ENCODE data around the gene FGD2.
"Not testable (repeated sequence)": the region's sequence is repeated elsewhere in the genome, so short reads cannot be mapped to it uniquely, and the experiment has no call there.

FGD2 gene

GRCh38 chr6:37054580-37054979 lies 49.1 kb downstream of the FGD2 start:
- no peak overlapping the region for H3K4me3 ChIP-seq (ENCODE audit: control insufficient read depth, low read depth, low read length)
- DNase-seq (ENCODE audit: low read depth): no peak
- no peak for TF ChIP-seq CTCF (IDR thresholded peaks at IDR 0.05; ENCODE audit: control insufficient read depth, insufficient read depth, low read depth, low read length, missing control alignments)

- no peak for TF ChIP-seq CTCF (IDR thresholded peaks at IDR 0.05; ENCODE audit: control insufficient read depth, insufficient read depth, low read depth, low read length, missing control alignments)
- H3K4me3 ChIP-seq (ENCODE audit: control insufficient read depth, low read depth, low read length): no peak overlapping the region
- DNase-seq (ENCODE audit: low read depth): no peak
Measured at GRCh38 chr6:37056112-37056403, 50.6 kb downstream of the FGD2 start.

- no peak overlapping the region for H3K4me3 ChIP-seq (ENCODE audit: control insufficient read depth, low read depth, low read length)
- no peak for DNase-seq (ENCODE audit: low read depth)
- TF ChIP-seq CTCF (IDR thresholded peaks at IDR 0.05; ENCODE audit: control insufficient read depth, insufficient read depth, low read depth, low read length, missing control alignments): no peak
Measured at GRCh38 chr6:37056439-37057127, 51.1 kb downstream of the FGD2 start.

GRCh38 chr6:37057128-37057471 lies 51.6 kb downstream of the FGD2 start:
- no peak for DNase-seq (ENCODE audit: low read depth)
- H3K4me3 ChIP-seq (ENCODE audit: control insufficient read depth, low read depth, low read length): no peak overlapping the region
- no peak for TF ChIP-seq CTCF (IDR thresholded peaks at IDR 0.05; ENCODE audit: control insufficient read depth, insufficient read depth, low read depth, low read length, missing control alignments)

- TF ChIP-seq CTCF (IDR thresholded peaks at IDR 0.05; ENCODE audit: control insufficient read depth, insufficient read depth, low read depth, low read length, missing control alignments): no peak
- no peak for DNase-seq (ENCODE audit: low read depth)
- H3K4me3 ChIP-seq (ENCODE audit: control insufficient read depth, low read depth, low read length): no peak overlapping the region
Measured at GRCh38 chr6:37057678-37058077, 52.2 kb downstream of the FGD2 start.

- TF ChIP-seq CTCF (IDR thresholded peaks at IDR 0.05; ENCODE audit: control insufficient read depth, insufficient read depth, low read depth, low read length, missing control alignments): no peak
- H3K4me3 ChIP-seq (ENCODE audit: control insufficient read depth, low read depth, low read length): no peak overlapping the region
- no peak for DNase-seq (ENCODE audit: low read depth)
Measured at GRCh38 chr6:37058084-37058586, 52.7 kb downstream of the FGD2 start.

GRCh38 chr6:37058984-37059343 lies 53.5 kb downstream of the FGD2 start:
- not testable (repeated sequence) for DNase-seq (ENCODE audit: low read depth); H3K4me3 ChIP-seq (ENCODE audit: control insufficient read depth, low read depth, low read length)

Measured in AG09309 (cell line).